ENCODE data around the gene LMNTD2. TPM values are rescaled to one million over a fixed set of nuclear protein-coding genes. Genes with fewer than 3 reads are reported as not detected.

LMNTD2 gene
- total RNA-seq, 1 donor: 2.2 TPM

DNA sequence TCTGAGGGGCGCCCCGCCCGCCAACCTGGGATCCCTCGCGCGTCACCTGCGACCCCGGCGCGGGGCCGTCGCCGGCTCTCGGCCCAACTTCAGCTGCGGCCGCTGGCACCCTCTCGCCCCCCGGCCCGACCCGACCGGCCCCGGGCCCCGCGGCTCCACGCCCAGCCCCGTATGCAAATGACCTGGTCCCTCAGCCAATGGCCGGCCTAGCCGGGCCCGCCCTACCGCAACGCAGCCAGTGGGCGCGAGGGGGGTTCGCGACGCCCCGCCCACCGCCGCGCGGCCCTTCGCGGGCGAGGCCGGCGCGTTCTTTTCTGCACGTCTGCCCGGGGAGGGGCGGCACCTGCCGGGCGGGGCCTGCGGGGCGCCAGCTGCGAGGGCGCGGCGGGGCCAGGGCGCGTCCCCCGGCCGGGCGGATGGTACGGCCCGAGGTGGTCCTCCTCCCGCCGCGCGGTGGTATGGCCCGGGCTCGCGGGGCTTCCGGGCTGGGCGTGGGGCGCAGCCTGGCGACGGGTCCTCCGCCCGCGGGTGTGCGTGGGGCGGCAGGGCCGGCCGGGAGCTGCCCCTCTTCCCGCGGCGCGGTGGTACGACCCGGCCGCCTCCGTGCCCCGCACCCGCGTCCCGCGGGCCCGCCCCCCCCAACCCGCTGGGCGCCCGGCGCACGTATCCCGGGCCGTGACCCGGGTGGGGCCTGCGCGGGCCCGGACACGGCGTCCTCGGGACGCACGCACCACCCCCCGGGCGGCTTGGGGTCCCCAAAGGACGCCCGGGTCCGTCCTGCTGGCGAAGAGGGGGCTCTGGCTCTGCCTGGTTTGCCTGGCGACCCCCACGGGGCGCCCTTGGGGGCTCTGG lies 8.0 kb upstream of the LMNTD2 start:
- H3K4me3 ChIP-seq (ENCODE audit: low read depth, low read length): peak overlapping the region; percentile 71
- DNase-seq (ENCODE audit: low read depth): peak; percentile 93
- TF ChIP-seq, protein P1, sequence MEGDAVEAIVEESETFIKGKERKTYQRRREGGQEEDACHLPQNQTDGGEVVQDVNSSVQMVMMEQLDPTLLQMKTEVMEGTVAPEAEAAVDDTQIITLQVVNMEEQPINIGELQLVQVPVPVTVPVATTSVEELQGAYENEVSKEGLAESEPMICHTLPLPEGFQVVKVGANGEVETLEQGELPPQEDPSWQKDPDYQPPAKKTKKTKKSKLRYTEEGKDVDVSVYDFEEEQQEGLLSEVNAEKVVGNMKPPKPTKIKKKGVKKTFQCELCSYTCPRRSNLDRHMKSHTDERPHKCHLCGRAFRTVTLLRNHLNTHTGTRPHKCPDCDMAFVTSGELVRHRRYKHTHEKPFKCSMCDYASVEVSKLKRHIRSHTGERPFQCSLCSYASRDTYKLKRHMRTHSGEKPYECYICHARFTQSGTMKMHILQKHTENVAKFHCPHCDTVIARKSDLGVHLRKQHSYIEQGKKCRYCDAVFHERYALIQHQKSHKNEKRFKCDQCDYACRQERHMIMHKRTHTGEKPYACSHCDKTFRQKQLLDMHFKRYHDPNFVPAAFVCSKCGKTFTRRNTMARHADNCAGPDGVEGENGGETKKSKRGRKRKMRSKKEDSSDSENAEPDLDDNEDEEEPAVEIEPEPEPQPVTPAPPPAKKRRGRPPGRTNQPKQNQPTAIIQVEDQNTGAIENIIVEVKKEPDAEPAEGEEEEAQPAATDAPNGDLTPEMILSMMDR (IDR thresholded peaks at IDR 0.05; ENCODE audit: insufficient read depth, low read depth, low read length): no peak

DNA sequence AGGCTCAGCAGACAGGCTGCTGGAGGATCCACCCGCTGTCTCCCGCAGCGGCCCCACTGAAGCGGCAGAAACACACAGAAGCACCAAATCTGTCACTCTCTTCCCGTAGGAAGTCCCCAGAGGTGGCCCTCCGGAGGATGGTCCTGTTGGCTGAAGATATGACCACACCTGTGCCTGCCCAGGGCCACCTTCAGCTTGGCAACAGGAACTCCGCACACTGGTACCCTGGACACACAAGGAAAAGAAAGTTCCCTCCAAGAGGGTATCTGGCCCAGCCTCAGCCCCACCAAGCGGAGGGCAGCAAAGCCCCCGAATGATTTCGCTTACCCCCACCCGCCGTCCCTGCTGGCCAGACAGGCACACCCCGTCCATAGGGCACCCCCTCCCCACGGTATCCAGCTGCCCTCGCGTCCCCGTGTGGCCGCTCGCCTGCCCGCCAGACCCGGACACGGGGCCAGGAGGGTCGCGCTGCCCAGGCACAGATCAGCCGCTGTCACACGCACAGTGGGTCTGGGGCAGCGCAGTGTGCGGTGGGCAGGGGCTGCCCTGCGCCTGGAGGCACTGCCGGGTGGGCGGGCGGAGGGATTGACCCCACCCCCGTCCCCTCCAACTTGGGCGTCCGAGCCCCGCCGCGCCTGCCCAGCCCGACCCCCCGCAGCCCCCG lies 7.2 kb upstream of the LMNTD2 start:
- TF ChIP-seq, protein P1 (IDR thresholded peaks at IDR 0.05; ENCODE audit: insufficient read depth, low read depth, low read length): no peak
- DNase-seq (ENCODE audit: low read depth): no peak
- peak overlapping the region; percentile 70 for H3K4me3 ChIP-seq (ENCODE audit: low read depth, low read length)

DNA sequence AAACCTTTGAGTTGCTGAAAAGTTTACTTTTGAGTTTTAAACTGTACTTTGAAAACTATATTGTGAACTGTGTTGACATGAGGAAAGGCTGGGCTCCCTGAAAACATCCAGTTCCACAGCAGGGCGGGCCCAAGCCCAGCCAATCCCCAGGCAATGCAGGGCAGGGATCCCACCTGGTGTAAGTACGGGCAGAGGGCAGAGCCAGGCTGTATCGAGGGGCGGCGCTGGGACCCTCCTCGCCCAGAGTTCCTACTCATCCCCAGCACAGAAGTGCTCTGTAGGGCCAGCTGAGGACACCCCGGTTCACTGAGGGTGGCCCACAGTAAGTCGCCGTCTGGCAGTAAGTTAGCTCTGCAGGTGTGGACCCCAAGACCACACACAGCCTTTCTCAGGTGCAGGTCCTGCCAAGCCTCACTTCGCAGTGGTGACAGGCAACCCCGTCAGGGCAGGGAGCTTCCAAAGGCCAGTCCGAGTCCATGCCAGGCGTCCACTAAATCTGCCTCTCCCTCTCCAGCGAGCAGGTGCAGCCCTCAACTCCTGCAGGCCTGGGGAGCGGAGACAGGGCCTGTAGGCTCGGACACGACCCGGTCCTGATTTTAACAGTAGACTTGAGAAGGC lies 6.6 kb upstream of the LMNTD2 start:
- TF ChIP-seq, protein P1 (IDR thresholded peaks at IDR 0.05; ENCODE audit: insufficient read depth, low read depth, low read length): no peak
- no peak for DNase-seq (ENCODE audit: low read depth)
- H3K4me3 ChIP-seq (ENCODE audit: low read depth, low read length): peak overlapping the region; percentile 70

DNA sequence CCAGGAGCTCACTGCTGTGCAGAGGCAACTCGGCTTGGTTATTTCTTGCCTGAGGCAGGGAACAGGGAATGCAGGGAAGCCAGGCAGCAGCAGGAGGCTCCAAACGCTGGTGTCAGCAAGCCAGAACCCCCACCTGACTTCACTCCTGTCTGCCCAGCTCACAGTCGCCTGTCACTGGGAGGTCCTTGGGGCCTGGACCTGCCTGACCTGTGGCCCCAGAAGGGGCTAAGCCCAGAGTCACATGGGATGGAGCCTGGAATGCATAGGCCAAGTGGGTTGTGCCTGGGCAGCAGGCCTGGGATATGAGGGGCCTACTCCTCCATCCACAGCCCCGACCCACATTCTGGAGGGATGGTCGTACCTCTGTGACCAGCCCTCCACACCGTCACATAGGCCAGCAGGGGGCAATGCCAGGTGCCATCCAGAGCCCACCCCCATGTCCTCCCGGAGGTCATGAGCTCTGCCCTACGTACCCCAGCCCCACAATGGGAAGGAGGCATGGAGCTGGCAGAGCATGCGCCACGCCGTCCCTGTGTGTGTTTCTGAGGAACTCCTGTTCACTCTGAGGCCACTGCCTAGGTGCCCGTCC lies 5.5 kb upstream of the LMNTD2 start:
- no peak for DNase-seq (ENCODE audit: low read depth)

DNA sequence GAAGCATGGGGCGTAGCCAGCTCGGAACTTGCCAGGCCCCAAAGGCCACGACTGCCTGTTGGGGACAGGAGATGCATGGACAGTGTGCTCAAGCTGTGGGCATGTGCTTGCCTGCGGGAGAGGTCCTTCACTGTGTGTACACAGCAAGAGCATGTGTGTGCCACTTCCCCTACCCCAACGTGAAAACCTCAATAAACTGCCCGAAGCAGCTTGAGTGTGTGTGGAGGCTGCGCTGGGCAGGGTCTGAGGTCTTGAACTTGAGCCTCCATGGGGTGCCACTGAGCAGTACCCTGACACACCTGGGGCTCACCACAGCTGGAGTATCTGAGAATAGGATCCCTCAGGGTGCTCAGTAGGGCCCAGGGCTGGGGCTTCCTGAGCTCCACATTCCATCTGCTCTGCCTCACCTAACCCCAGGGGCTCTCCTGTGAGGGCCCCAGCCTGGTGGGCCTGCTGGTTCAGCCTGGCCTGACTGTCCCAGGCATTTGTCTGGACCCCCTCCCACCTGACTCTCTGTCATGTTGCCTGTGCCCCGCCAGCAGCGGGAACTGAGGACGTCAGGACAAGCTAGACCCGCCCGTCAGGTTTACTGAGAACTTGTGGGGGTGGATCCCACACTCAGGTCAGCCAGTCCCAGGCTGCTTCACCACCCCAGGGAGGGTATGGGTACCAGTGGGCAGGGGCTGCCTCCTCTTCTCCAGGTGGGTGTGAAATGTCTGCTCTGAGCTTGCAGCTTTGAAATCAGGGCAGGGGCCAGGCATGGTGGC lies 3.5 kb upstream of the LMNTD2 start:
- TF ChIP-seq, protein P1 (IDR thresholded peaks at IDR 0.05; ENCODE audit: insufficient read depth, low read depth, low read length): no peak
- no peak for DNase-seq (ENCODE audit: low read depth)
- no peak overlapping the region for H3K4me3 ChIP-seq (ENCODE audit: low read depth, low read length)

More for the DNA sequence above, 5.5 kb upstream of the LMNTD2 start:
- TF ChIP-seq, protein P1 (IDR thresholded peaks at IDR 0.05; ENCODE audit: insufficient read depth, low read depth, low read length): no peak
- H3K4me3 ChIP-seq (ENCODE audit: low read depth, low read length): no peak overlapping the region
